ENCODE measurements around the gene CFAP97D1.

The CFAP97D1 gene

GRCh38 chr17:43832168-43832975 lies 52.1 kb downstream of the CFAP97D1 start (continued):
- TF ChIP-seq TRIM28 (IDR thresholded peaks at IDR 0.05; ENCODE audit: borderline replicate concordance, low read length) (no peak), SP7 (tag by site-specific recombination; IDR thresholded peaks at IDR 0.05) (no peak), KLF1 (tag by site-specific recombination; IDR thresholded peaks at IDR 0.05) (peak; percentile 81), ZBTB8A (tag by site-specific recombination; IDR thresholded peaks at IDR 0.05) (peak; percentile 64), ZNF335 (tag by site-specific recombination; conservative IDR thresholded peaks at IDR 0.05) (peak; percentile 58), ZEB2 (tag by site-specific recombination; IDR thresholded peaks at IDR 0.05) (peak; percentile 32; the same call in 1 of the 2 replicates), BCL6B (tag by site-specific recombination; IDR thresholded peaks at IDR 0.05) (no peak), OSR2 (tag by site-specific recombination; IDR thresholded peaks at IDR 0.05) (no peak), SP3 (tag by site-specific recombination; IDR thresholded peaks at IDR 0.05) (peak; percentile 62), ZNF837 (tag by site-specific recombination; IDR thresholded peaks at IDR 0.05) (no peak), HOXC10 (CRISPR knock-in tag; IDR thresholded peaks at IDR 0.05) (0 out of 2 replicates have a peak, but pooled peaks have one; percentile 50), ZNF777 (tag by site-specific recombination; IDR thresholded peaks at IDR 0.05; ENCODE audit: borderline replicate concordance) (no peak), ZNF341 (tag by site-specific recombination; IDR thresholded peaks at IDR 0.05; ENCODE audit: low read depth) (peak; percentile 73), ZNF529 (tag by site-specific recombination; IDR thresholded peaks at IDR 0.05; ENCODE audit: insufficient replicate concordance) (no peak), ZNF423 (tag by site-specific recombination; IDR thresholded peaks at IDR 0.05) (peak; percentile 83), ZNF280D (tag by site-specific recombination; IDR thresholded peaks at IDR 0.05) (no peak), HIC1 (tag by site-specific recombination; IDR thresholded peaks at IDR 0.05) (no peak), ZNF398 (tag by site-specific recombination; IDR thresholded peaks at IDR 0.05) (peak; percentile 17; the same call in 1 of the 2 replicates), KLF8 (tag by site-specific recombination; IDR thresholded peaks at IDR 0.05) (peak; percentile 72; the same call in 1 of the 2 replicates), ZNF747 (tag by site-specific recombination; IDR thresholded peaks at IDR 0.05) (no peak), ZBTB17 (tag by site-specific recombination; IDR thresholded peaks at IDR 0.05) (peak; percentile 53; the same call in 1 of the 2 replicates), ZNF544 (tag by site-specific recombination; IDR thresholded peaks at IDR 0.05) (no peak), FEZF1 (tag by site-specific recombination; IDR thresholded peaks at IDR 0.05) (no peak)
- TF ChIP-seq, protein P1, sequence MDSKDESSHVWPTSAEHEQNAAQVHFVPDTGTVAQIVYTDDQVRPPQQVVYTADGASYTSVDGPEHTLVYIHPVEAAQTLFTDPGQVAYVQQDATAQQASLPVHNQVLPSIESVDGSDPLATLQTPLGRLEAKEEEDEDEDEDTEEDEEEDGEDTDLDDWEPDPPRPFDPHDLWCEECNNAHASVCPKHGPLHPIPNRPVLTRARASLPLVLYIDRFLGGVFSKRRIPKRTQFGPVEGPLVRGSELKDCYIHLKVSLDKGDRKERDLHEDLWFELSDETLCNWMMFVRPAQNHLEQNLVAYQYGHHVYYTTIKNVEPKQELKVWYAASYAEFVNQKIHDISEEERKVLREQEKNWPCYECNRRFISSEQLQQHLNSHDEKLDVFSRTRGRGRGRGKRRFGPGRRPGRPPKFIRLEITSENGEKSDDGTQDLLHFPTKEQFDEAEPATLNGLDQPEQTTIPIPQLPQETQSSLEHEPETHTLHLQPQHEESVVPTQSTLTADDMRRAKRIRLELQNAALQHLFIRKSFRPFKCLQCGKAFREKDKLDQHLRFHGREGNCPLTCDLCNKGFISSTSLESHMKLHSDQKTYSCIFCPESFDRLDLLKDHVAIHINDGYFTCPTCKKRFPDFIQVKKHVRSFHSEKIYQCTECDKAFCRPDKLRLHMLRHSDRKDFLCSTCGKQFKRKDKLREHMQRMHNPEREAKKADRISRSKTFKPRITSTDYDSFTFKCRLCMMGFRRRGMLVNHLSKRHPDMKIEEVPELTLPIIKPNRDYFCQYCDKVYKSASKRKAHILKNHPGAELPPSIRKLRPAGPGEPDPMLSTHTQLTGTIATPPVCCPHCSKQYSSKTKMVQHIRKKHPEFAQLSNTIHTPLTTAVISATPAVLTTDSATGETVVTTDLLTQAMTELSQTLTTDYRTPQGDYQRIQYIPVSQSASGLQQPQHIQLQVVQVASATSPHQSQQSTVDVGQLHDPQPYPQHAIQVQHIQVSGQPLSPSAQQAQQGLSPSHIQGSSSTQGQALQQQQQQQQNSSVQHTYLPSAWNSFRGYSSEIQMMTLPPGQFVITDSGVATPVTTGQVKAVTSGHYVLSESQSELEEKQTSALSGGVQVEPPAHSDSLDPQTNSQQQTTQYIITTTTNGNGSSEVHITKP (tag by site-specific recombination; IDR thresholded peaks at IDR 0.05), result peak; percentile 71
- TF ChIP-seq, protein P2, sequence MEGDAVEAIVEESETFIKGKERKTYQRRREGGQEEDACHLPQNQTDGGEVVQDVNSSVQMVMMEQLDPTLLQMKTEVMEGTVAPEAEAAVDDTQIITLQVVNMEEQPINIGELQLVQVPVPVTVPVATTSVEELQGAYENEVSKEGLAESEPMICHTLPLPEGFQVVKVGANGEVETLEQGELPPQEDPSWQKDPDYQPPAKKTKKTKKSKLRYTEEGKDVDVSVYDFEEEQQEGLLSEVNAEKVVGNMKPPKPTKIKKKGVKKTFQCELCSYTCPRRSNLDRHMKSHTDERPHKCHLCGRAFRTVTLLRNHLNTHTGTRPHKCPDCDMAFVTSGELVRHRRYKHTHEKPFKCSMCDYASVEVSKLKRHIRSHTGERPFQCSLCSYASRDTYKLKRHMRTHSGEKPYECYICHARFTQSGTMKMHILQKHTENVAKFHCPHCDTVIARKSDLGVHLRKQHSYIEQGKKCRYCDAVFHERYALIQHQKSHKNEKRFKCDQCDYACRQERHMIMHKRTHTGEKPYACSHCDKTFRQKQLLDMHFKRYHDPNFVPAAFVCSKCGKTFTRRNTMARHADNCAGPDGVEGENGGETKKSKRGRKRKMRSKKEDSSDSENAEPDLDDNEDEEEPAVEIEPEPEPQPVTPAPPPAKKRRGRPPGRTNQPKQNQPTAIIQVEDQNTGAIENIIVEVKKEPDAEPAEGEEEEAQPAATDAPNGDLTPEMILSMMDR (tag by site-specific recombination; IDR thresholded peaks at IDR 0.05), result 0 out of 2 replicates have a peak, but pooled peaks have one; percentile 35

Measured in HEK293 (cell line).